ENCODE data around the gene SULT1A2. TPM values are rescaled to one million over a fixed set of nuclear protein-coding genes. Genes with fewer than 3 reads are reported as not detected.

SULT1A2 gene
- total RNA-seq, 1 donor from 2014 or later: 0.51 TPM

DNA sequence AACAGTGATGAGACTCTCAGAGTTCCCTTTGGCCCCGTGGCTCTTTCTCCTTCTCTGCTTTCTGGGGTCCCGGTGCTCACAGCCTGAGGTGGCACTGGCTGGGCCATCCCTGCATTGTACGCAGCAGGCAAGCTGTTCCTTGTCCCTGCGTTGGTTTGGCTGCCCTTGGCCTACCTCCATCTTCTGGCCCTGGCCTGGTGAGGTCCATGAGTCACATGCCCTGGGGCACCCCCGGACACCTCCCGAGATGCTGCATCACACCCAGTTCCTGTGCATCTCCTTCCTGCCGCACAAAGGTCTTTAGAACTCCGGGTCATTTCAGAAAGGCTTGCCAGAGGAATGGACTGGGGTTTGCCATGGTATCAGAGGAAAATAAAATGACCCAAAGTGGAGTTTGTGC lies 9.5 kb downstream of the SULT1A2 start:
- DNase-seq (ENCODE audit: extremely low spot score, unreplicated experiment): no peak
- H3K27ac Mint-ChIP-seq (ENCODE audit: unreplicated experiment): peak overlapping the region; percentile 80
- peaks cover 22% of the 10 kb centered on the region for H3K4me1 Mint-ChIP-seq (ENCODE audit: unreplicated experiment)
- H3K9me3 Mint-ChIP-seq (ENCODE audit: unreplicated experiment): no peaks in the 10 kb centered on the region
- TF ChIP-seq, protein P1, sequence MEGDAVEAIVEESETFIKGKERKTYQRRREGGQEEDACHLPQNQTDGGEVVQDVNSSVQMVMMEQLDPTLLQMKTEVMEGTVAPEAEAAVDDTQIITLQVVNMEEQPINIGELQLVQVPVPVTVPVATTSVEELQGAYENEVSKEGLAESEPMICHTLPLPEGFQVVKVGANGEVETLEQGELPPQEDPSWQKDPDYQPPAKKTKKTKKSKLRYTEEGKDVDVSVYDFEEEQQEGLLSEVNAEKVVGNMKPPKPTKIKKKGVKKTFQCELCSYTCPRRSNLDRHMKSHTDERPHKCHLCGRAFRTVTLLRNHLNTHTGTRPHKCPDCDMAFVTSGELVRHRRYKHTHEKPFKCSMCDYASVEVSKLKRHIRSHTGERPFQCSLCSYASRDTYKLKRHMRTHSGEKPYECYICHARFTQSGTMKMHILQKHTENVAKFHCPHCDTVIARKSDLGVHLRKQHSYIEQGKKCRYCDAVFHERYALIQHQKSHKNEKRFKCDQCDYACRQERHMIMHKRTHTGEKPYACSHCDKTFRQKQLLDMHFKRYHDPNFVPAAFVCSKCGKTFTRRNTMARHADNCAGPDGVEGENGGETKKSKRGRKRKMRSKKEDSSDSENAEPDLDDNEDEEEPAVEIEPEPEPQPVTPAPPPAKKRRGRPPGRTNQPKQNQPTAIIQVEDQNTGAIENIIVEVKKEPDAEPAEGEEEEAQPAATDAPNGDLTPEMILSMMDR (IDR thresholded peaks at IDR 0.05): no peak
- no peak overlapping the region for H3K4me3 Mint-ChIP-seq (ENCODE audit: unreplicated experiment)
- H3K27me3 Mint-ChIP-seq (ENCODE audit: unreplicated experiment): no peaks in the 10 kb centered on the region
- peaks cover 27% of the 10 kb centered on the region for H3K36me3 Mint-ChIP-seq (ENCODE audit: unreplicated experiment)

GRCh38 chr16:28586466-28586865 lies 10.4 kb downstream of the SULT1A2 start:
- no peaks in the 10 kb centered on the region for H3K9me3 Mint-ChIP-seq (ENCODE audit: unreplicated experiment)
- H3K27me3 Mint-ChIP-seq (ENCODE audit: unreplicated experiment): no peaks in the 10 kb centered on the region
- no peak for DNase-seq (ENCODE audit: extremely low spot score, unreplicated experiment)
- H3K4me1 Mint-ChIP-seq (ENCODE audit: unreplicated experiment): peaks cover 22% of the 10 kb centered on the region
- no peak overlapping the region for H3K4me3 Mint-ChIP-seq (ENCODE audit: unreplicated experiment)
- peak overlapping the region; percentile 64 for H3K27ac Mint-ChIP-seq (ENCODE audit: unreplicated experiment)
- peaks cover 29% of the 10 kb centered on the region for H3K36me3 Mint-ChIP-seq (ENCODE audit: unreplicated experiment)
- TF ChIP-seq, protein P1 (IDR thresholded peaks at IDR 0.05): no peak

DNA sequence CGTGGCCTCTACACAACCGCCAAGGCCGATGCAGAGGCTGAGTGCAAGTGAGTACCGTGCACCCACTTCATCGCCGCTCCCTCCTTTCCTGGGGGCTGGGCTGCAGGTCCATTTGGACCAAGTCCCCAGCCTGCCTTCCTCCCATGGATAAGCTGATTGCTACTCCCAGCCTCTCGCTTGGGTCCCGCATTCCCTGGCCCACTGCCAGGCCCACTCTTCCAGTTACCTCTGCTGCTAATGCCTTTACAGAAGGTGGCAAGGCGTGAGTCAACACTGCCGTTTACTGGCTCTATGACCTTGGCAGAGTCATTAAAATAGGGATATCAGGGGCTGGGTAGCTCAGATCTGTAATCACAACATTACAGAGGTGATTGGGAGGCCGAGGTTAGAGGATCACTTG lies 11.2 kb downstream of the SULT1A2 start:
- H3K9me3 Mint-ChIP-seq (ENCODE audit: unreplicated experiment): no peaks in the 10 kb centered on the region
- peak overlapping the region; percentile 64 for H3K27ac Mint-ChIP-seq (ENCODE audit: unreplicated experiment)
- no peak overlapping the region for H3K4me3 Mint-ChIP-seq (ENCODE audit: unreplicated experiment)
- peaks cover 22% of the 10 kb centered on the region for H3K4me1 Mint-ChIP-seq (ENCODE audit: unreplicated experiment)
- TF ChIP-seq, protein P1 (IDR thresholded peaks at IDR 0.05): no peak
- no peaks in the 10 kb centered on the region for H3K27me3 Mint-ChIP-seq (ENCODE audit: unreplicated experiment)
- peaks cover 30% of the 10 kb centered on the region for H3K36me3 Mint-ChIP-seq (ENCODE audit: unreplicated experiment)
- no peak for DNase-seq (ENCODE audit: extremely low spot score, unreplicated experiment)

DNA sequence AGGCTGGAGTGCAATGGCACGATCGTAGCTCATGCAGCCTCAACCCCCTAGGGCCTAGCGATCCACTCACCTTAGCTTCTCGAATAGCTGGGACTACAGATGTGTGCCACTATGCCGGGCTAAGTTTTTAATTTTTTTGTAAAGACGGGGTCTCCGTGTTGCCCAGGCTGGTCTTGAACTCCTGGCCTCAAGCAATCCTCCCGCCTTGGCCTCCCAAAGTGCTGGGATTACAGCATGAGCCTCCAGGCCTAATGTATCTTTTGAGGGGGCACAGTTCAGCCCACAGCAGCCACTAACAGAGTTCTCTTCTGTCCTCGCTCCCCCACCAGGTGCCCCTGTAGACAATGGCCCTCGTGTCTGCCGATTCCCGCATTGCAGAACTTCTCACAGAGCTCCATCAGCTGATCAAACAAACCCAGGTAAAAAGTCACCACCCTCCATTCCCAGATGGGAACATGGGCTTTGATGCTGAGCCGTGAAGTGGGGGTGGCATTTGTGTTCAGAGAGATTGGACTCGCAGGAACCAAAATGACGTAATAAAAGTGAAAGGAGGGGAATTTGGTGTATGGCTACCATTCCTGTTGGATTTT lies 16.0 kb downstream of the SULT1A2 start:
- TF ChIP-seq, protein P1 (IDR thresholded peaks at IDR 0.05): no peak
- Mint-ChIP-seq H3K9me3 (ENCODE audit: unreplicated experiment) (no peaks in the 10 kb centered on the region), H3K36me3 (ENCODE audit: unreplicated experiment) (peaks cover 28% of the 10 kb centered on the region), H3K4me3 (ENCODE audit: unreplicated experiment) (no peak overlapping the region), H3K4me1 (ENCODE audit: unreplicated experiment) (peaks cover 2% of the 10 kb centered on the region), H3K27me3 (ENCODE audit: unreplicated experiment) (no peaks in the 10 kb centered on the region), H3K27ac (ENCODE audit: unreplicated experiment) (no peak overlapping the region)
- DNase-seq (ENCODE audit: extremely low spot score, unreplicated experiment): no peak

GRCh38 chr16:28575446-28576109 lies 21.3 kb downstream of the SULT1A2 start:
- DNase-seq (ENCODE audit: extremely low spot score, unreplicated experiment): no peak
- no peaks in the 10 kb centered on the region for H3K9me3 Mint-ChIP-seq (ENCODE audit: unreplicated experiment)
- no peak overlapping the region for H3K27ac Mint-ChIP-seq (ENCODE audit: unreplicated experiment)
- H3K27me3 Mint-ChIP-seq (ENCODE audit: unreplicated experiment): no peaks in the 10 kb centered on the region
- H3K36me3 Mint-ChIP-seq (ENCODE audit: unreplicated experiment): peaks cover 5% of the 10 kb centered on the region
- no peak overlapping the region for H3K4me3 Mint-ChIP-seq (ENCODE audit: unreplicated experiment)
- TF ChIP-seq, protein P1 (IDR thresholded peaks at IDR 0.05): no peak
- peaks cover 10% of the 10 kb centered on the region for H3K4me1 Mint-ChIP-seq (ENCODE audit: unreplicated experiment)
